ENCODE measurements around the gene IFRD2. TPM values are rescaled to one million over a fixed set of nuclear protein-coding genes. Genes with fewer than 3 reads are reported as not detected.

Gene IFRD2
- total RNA-seq, 3 donors from 2014 or later = 50.4 to 82.3 (median 72.7) TPM

DNA sequence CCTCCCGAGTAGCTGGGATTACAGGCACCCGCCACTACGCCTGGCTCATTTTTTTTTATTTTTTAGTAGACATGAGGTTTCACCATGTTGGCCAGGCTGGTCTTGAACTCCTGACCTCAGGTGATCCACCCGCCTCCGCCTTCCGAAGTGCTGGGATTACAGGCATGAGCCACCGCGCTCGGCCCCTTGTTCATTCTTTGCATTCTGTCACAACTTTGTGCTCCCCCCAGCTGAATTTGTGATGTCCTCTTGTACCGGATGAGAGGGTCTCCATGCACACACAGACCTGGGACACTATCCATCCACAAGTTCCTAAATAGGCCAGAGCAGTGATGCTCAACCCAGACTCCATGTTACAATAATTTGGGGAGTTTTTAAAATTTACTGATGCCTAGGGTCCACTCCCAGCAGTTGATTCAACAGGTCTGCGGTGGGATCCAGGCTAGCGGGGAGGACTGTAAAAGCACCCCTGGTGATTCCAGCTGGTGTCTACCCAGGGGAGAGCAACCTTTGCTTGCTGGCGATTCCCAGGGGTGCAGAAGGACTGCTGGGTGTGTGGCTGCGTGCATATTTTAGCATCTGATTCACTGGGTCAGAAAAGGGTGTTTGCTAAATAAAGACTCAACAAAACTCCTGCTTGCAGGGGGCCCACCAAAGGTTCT is 47.4 kb upstream of the IFRD2 start:
- Histone ChIP-seq H3K36me3 (no peaks in the 10 kb centered on the region), H3K27me3 (no peaks in the 10 kb centered on the region), H3K4me3 (peak overlapping the region; percentile 62 to 90 (median 65)), H3K9me3 (no peaks in the 10 kb centered on the region), H3K27ac (peak overlapping the region; percentile 66 to 90), H3K4me1 (peaks cover 12 to 23% of the 10 kb centered on the region in 2 donors)
- intact Hi-C loops (cut with DNase I; ENCODE audit: low total_unique reads) = no loop called here
- no peak for DNase-seq (ENCODE audit: low spot score in 2 of 2)
- no peak for TF ChIP-seq POLR2A (IDR thresholded peaks at IDR 0.05)
- no peak for TF ChIP-seq POLR2AphosphoS5 (IDR thresholded peaks at IDR 0.05)
- no peak for TF ChIP-seq CTCF (IDR thresholded peaks at IDR 0.05)

DNA sequence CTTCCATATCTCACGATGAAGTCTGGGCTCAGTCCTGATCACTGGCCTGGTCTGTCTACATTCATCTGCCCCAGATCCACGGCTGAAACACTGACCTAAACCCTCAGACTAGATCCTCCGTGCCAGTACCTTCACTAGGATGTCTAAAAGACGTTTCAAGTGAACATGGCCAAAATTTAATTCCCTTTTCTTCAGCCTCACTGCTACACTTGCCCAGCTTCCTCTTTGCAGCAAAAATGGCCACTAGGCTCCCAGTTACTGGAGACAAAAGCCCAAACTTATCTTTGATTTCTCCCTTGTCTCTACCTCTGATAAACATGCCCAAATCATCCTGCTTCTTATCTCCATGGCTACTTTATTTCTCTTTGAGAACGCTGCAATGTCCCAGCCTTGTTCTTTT is 46.7 kb upstream of the IFRD2 start:
- H3K27me3 ChIP-seq = no peaks in the 10 kb centered on the region
- DNase-seq (ENCODE audit: low spot score in 2 of 2) = no peak
- intact Hi-C loops (cut with DNase I; ENCODE audit: low total_unique reads) = no loop called here
- TF ChIP-seq CTCF (IDR thresholded peaks at IDR 0.05) (no peak), POLR2A (IDR thresholded peaks at IDR 0.05) (no peak), POLR2AphosphoS5 (IDR thresholded peaks at IDR 0.05) (no peak)
- H3K9me3 ChIP-seq = no peaks in the 10 kb centered on the region
- peak overlapping the region; percentile 96 to 99 for H3K27ac ChIP-seq
- H3K4me3 ChIP-seq = peak overlapping the region in 2 of 3 donors; percentile 14 to 65
- peaks cover 18 to 23% of the 10 kb centered on the region in 2 donors for H3K4me1 ChIP-seq
- no peaks in the 10 kb centered on the region for H3K36me3 ChIP-seq

GRCh38 chr3:50337175-50337861 is 45.1 kb upstream of the IFRD2 start:
- no peaks in the 10 kb centered on the region for H3K27me3 ChIP-seq
- H3K4me1 ChIP-seq = peaks cover 19 to 23% of the 10 kb centered on the region in 2 donors
- intact Hi-C loops (cut with DNase I; ENCODE audit: low total_unique reads) = no loop called here
- DNase-seq (ENCODE audit: low spot score in 2 of 2) = peak; percentile 99 to 100
- H3K36me3 ChIP-seq = no peaks in the 10 kb centered on the region
- peak; percentile 93 to 95 (median 94) for TF ChIP-seq POLR2AphosphoS5 (IDR thresholded peaks at IDR 0.05)
- peak in 1 of 3 donors; percentile 31 for TF ChIP-seq CTCF (IDR thresholded peaks at IDR 0.05)
- TF ChIP-seq POLR2A (IDR thresholded peaks at IDR 0.05) = peak; percentile 57
- H3K4me3 ChIP-seq = peak overlapping the region; percentile 65 to 84 (median 68)
- no peaks in the 10 kb centered on the region for H3K9me3 ChIP-seq
- H3K27ac ChIP-seq = peak overlapping the region; percentile 96 to 99

GRCh38 chr3:50336452-50337174 is 44.4 kb upstream of the IFRD2 start:
- intact Hi-C loops (cut with DNase I; ENCODE audit: low total_unique reads) = no loop called here
- no peaks in the 10 kb centered on the region for H3K27me3 ChIP-seq
- DNase-seq (ENCODE audit: low spot score in 2 of 2) = no peak
- H3K36me3 ChIP-seq = peaks cover 1% of the 10 kb centered on the region
- H3K9me3 ChIP-seq = no peaks in the 10 kb centered on the region
- H3K4me3 ChIP-seq = peak overlapping the region; percentile 65 to 84 (median 68)
- H3K4me1 ChIP-seq = peaks cover 19 to 23% of the 10 kb centered on the region in 2 donors
- H3K27ac ChIP-seq = peak overlapping the region; percentile 96 to 99
- TF ChIP-seq POLR2A (IDR thresholded peaks at IDR 0.05) (no peak), POLR2AphosphoS5 (IDR thresholded peaks at IDR 0.05) (peak in 1 of 3 donors; percentile 7), CTCF (IDR thresholded peaks at IDR 0.05) (peak in 1 of 3 donors; percentile 24)
